Measurements from ENCODE around the gene ABHD4.
"Not testable (repeated sequence)": the region's sequence is repeated elsewhere in the genome, so short reads cannot be mapped to it uniquely, and the experiment has no call there.

The ABHD4 gene

DNA sequence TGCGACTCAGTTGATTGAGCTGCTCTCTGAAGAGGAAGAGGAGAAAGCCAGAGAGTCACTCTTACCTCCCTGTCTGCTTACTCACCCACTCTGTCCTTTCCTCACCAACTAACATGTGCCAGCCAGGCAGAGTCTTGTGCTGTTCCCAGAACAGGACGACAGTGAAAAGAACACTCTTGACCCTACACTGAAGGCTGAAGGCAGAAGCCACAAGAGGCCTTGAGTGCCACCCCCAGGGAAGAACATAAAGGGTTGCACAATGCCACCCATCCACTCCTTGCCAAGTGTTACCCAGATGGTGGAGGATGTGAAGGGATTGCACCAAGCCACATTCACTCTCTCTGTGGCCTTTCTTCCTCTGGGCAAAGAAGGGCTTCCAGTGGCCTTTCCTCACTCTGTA is 12.8 kb downstream of the ABHD4 start:
- no peak for DNase-seq (ENCODE audit: extremely low read depth, low read depth)
- TF ChIP-seq, protein P1, sequence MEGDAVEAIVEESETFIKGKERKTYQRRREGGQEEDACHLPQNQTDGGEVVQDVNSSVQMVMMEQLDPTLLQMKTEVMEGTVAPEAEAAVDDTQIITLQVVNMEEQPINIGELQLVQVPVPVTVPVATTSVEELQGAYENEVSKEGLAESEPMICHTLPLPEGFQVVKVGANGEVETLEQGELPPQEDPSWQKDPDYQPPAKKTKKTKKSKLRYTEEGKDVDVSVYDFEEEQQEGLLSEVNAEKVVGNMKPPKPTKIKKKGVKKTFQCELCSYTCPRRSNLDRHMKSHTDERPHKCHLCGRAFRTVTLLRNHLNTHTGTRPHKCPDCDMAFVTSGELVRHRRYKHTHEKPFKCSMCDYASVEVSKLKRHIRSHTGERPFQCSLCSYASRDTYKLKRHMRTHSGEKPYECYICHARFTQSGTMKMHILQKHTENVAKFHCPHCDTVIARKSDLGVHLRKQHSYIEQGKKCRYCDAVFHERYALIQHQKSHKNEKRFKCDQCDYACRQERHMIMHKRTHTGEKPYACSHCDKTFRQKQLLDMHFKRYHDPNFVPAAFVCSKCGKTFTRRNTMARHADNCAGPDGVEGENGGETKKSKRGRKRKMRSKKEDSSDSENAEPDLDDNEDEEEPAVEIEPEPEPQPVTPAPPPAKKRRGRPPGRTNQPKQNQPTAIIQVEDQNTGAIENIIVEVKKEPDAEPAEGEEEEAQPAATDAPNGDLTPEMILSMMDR (IDR thresholded peaks at IDR 0.05; ENCODE audit: low read depth, low read length, missing control alignments), result no peak
- H3K4me3 ChIP-seq (replicated peaks; ENCODE audit: low read depth, low read length), result no peak overlapping the region

DNA sequence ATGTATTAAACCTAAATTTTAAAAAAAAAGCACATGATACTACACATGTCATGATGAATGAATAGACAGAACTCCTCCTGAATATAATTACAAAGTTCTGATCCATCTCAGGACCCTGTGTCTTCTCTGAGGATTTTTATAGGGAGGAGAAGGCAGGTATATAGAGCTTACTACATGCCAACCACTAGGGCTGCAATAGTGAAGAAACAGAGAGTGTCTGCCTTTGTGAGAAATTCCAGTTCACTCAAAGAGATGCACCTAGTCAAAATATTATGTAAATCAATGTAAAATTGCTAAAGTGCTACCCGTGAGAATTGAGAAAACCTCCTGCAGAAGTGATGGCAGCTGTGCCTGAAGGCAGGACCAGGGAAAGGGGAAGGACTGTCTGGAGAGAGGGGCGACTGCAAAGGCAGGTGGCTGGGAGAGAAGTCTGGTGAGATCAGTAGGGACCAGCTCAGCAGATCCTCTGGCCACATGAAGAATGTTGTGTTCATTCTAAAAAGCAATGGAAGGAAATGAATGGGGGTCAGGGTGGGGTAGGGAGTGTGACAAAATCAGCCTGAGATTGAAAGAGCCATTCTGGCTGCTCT is 15.1 kb downstream of the ABHD4 start:
- TF ChIP-seq, protein P1 (IDR thresholded peaks at IDR 0.05; ENCODE audit: low read depth, low read length, missing control alignments), result no peak
- DNase-seq (ENCODE audit: extremely low read depth, low read depth), result no peak
- no peak overlapping the region for H3K4me3 ChIP-seq (replicated peaks; ENCODE audit: low read depth, low read length)

DNA sequence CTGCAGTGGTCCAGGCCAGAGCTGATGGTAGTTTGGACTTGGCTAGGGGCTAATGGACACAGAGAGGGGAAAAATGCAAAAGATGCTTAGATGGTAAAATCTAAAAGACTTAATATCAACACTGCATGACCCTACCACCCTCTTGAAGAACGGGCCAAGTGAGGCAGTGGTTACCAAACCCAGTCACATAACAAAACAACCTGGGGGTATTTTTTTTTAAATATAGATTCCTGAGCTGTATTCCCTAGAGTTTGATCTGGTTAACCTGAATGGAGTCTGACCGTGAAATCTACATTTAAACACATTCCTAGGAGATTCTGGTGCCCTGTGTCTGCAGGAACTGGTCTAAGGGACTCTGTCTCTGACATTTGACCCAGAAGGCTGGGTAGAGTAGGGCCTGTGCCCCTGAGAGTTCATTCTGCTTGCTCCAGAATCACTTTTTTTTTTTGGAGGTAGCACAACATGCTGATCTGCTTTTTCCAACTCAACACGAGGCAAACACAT is 15.7 kb downstream of the ABHD4 start:
- no peak for DNase-seq (ENCODE audit: extremely low read depth, low read depth)
- TF ChIP-seq, protein P1 (IDR thresholded peaks at IDR 0.05; ENCODE audit: low read depth, low read length, missing control alignments), result no peak
- H3K4me3 ChIP-seq (replicated peaks; ENCODE audit: low read depth, low read length), result no peak overlapping the region

DNA sequence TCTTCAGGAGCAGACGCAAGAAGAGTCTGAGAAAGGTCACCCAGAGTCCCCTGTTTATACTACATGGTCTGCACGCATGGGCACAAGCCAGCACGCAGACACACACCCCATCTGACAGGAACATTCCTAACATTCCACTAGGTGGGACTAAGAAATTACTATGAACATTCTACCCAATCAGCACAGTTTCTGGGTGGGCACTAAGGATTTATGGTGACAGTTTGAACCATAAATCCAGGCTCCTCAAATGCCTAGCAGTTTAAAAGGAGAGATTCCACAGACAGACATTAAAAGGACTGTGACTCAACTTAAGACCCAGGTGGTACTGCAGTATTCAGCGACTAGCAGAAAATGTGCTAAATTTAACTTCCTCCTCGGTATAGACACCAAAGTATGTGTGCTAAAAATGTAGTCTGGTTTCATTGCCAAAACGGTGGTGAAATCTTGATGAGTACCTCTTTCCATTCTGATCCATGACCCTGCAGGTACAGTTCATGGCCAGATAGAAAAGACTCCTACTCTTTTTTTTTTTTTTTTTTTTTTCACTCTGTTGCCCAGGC is 16.2 kb downstream of the ABHD4 start:
- no peak overlapping the region for H3K4me3 ChIP-seq (replicated peaks; ENCODE audit: low read depth, low read length)
- peak; percentile 89 for DNase-seq (ENCODE audit: extremely low read depth, low read depth)
- TF ChIP-seq, protein P1 (IDR thresholded peaks at IDR 0.05; ENCODE audit: low read depth, low read length, missing control alignments), result no peak

DNA sequence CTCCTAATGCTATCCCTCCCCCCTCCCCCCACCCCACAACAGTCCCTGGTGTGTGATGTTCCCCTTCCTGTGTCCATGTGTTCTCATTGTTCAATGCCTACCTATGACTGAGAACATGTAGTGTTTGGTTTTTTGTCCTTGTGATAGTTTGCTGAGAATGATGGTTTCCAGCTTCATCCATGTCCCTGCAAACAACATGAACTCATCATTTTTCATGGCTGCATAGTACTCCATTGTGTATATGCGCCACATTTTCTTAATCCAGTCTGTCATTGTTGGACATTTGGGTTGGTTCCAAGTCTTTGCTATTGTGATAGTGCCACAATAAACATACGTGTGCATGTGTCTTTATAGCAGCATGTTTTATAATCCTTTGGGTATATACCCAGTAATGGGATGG is 17.7 kb downstream of the ABHD4 start:
- not testable (repeated sequence) for DNase-seq (ENCODE audit: extremely low read depth, low read depth); H3K4me3 ChIP-seq (replicated peaks; ENCODE audit: low read depth, low read length)

DNA sequence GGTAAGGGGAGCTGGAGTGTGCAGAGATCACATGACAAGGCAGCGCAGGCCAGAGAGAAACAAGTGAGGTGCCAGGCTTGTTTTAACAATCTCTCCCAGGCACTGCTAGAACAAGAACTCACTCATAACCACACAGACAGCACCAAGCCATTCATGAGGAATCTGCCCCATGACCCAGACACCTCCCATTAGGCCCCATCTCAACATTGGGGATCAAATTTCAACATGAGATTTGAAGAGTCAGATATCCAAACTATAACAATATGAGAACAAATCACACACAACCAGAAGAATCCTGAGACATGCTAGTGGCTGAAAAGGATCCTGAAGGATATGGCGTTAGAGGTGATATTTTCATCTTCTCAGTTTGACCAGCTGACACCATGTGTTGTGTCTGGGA is 24.2 kb downstream of the ABHD4 start:
- TF ChIP-seq, protein P1 (IDR thresholded peaks at IDR 0.05; ENCODE audit: low read depth, low read length, missing control alignments), result no peak
- no peak for DNase-seq (ENCODE audit: extremely low read depth, low read depth)
- no peak overlapping the region for H3K4me3 ChIP-seq (replicated peaks; ENCODE audit: low read depth, low read length)

DNA sequence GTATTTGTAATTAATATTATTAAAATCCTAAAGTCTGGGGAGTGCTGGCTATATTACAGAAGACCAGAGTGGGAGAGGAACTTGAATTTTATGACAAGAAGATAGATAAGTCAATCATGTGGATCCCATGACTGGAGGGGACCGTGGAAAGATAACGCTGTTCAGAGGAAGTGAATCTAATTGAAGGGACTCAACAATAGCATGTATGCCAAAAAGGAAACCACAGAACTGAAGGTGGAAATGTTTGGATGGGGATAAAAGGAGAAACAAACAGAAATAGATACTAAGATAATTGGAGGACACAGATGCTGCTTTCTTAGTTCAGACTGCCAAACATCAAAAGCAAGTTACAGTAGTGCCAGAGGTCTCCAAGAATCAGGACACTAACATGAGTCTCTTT is 24.9 kb downstream of the ABHD4 start:
- TF ChIP-seq, protein P1 (IDR thresholded peaks at IDR 0.05; ENCODE audit: low read depth, low read length, missing control alignments), result no peak
- no peak for DNase-seq (ENCODE audit: extremely low read depth, low read depth)
- no peak overlapping the region for H3K4me3 ChIP-seq (replicated peaks; ENCODE audit: low read depth, low read length)

Measured in HFF-Myc (cell line).